ENCODE results near the gene CYYR1. TPM values are rescaled to one million over a fixed set of nuclear protein-coding genes. Genes with fewer than 3 reads are reported as not detected.

The CYYR1 gene
- polyA plus RNA-seq, 3 donors: 0.16 to 0.30 TPM; not detected in 1

DNA sequence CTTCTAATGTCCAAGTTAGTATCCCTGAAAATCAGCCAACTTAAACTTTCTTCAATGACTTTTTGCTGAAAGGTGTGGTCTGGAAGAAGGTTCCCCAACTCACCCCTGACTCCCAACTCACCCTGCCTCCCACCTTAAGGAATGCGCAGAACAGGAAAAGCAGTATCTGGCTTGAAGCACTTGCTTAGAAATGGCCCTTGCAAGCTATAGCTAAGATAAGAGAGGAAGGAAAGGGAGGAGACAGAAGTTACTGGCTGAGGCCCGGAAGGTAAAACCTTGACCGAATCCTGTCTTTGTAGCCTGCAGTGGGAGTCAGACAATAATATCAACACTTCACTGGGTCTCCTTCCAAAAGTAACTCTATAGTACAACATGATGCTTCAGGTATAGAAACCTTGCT is 2.9 kb downstream of the CYYR1 start:
- no peak for DNase-seq
- Histone ChIP-seq H3K4me1 (ENCODE audit: control insufficient read depth in 1 of 2, insufficient read depth in 2 of 2, low read length in 2 of 2) (peaks cover 16 to 21% of the 10 kb centered on the region in 2 donors), H3K9me3 (replicated peaks in 1 of 2; ENCODE audit: control insufficient read depth in 1 of 2, insufficient read depth in 1 of 2, low read length in 2 of 2) (peaks cover 0 to 13% of the 10 kb centered on the region in 2 donors), H4K20me1 (ENCODE audit: insufficient read depth, low read length) (no peaks in the 10 kb centered on the region), H3K4me2 (replicated peaks; ENCODE audit: extremely low read depth, low read length, poor library complexity, severe bottlenecking) (no peak overlapping the region), H2AFZ (ENCODE audit: insufficient read depth, low read depth, low read length, poor library complexity, severe bottlenecking) (peak overlapping the region; percentile 29), H3K4me3 (replicated peaks in 1 of 3; ENCODE audit: low read depth in 2 of 3, low read length in 3 of 3) (no peak overlapping the region), H3K27ac (ENCODE audit: low read depth in 1 of 2, low read length in 2 of 2) (no peak overlapping the region), H3K36me3 (replicated peaks in 1 of 2; ENCODE audit: control insufficient read depth in 1 of 2, insufficient read depth in 2 of 2, low read length in 2 of 2) (no peaks in the 10 kb centered on the region), H3K27me3 (ENCODE audit: control insufficient read depth in 2 of 2, insufficient read depth in 2 of 2, low read length in 2 of 2) (peaks cover 0 to 5% of the 10 kb centered on the region in 2 donors), H3K79me2 (ENCODE audit: insufficient read depth, low read length) (no peaks in the 10 kb centered on the region), H3K9ac (ENCODE audit: insufficient read depth, low read length, poor library complexity, severe bottlenecking) (no peak overlapping the region)
- no peak for TF ChIP-seq CTCF (IDR thresholded peaks at IDR 0.05)
- H3K4me1 Mint-ChIP-seq: peaks cover 40% of the 10 kb centered on the region
- H3K36me3 Mint-ChIP-seq: peaks cover 0 to 4% of the 10 kb centered on the region in 2 donors
- H3K9me3 Mint-ChIP-seq: peaks cover 6 to 17% (median 9%) of the 10 kb centered on the region in 7 donors
- peaks cover 5 to 20% (median 10%) of the 10 kb centered on the region in 3 donors for H3K27me3 Mint-ChIP-seq (ENCODE audit: low read depth in 3 of 3)
- intact Hi-C loops (cut with micrococcal nuclease): no loop called here
- WGBS (ENCODE audit: insufficient coverage): no CpG with 5 or more reads among the region's 3 CpGs
- no peak overlapping the region for H3K4me3 Mint-ChIP-seq
- H3K27ac Mint-ChIP-seq: peak overlapping the region in 1 of 7 donors; percentile 43

- WGBS (ENCODE audit: insufficient coverage): no CpG with 5 or more reads among the region's 2 CpGs
- peak overlapping the region in 2 of 7 donors; percentile 51 to 73 for H3K27ac Mint-ChIP-seq
- Histone ChIP-seq H3K4me2 (replicated peaks; ENCODE audit: extremely low read depth, low read length, poor library complexity, severe bottlenecking) (peak overlapping the region; percentile 33), H3K9ac (ENCODE audit: insufficient read depth, low read length, poor library complexity, severe bottlenecking) (no peak overlapping the region), H3K79me2 (ENCODE audit: insufficient read depth, low read length) (no peaks in the 10 kb centered on the region), H3K4me3 (replicated peaks in 1 of 3; ENCODE audit: low read depth in 2 of 3, low read length in 3 of 3) (peak overlapping the region in 1 of 3 experiments; percentile 30), H2AFZ (ENCODE audit: insufficient read depth, low read depth, low read length, poor library complexity, severe bottlenecking) (peak overlapping the region; percentile 41), H3K27me3 (ENCODE audit: control insufficient read depth in 2 of 2, insufficient read depth in 2 of 2, low read length in 2 of 2) (no peaks in the 10 kb centered on the region), H3K36me3 (replicated peaks in 1 of 2; ENCODE audit: control insufficient read depth in 1 of 2, insufficient read depth in 2 of 2, low read length in 2 of 2) (no peaks in the 10 kb centered on the region), H4K20me1 (ENCODE audit: insufficient read depth, low read length) (no peaks in the 10 kb centered on the region), H3K9me3 (replicated peaks in 1 of 2; ENCODE audit: control insufficient read depth in 1 of 2, insufficient read depth in 1 of 2, low read length in 2 of 2) (no peaks in the 10 kb centered on the region), H3K4me1 (ENCODE audit: control insufficient read depth in 1 of 2, insufficient read depth in 2 of 2, low read length in 2 of 2) (peaks cover 16 to 20% of the 10 kb centered on the region in 2 donors), H3K27ac (ENCODE audit: low read depth in 1 of 2, low read length in 2 of 2) (no peak overlapping the region)
- TF ChIP-seq CTCF (IDR thresholded peaks at IDR 0.05): no peak
- H3K36me3 Mint-ChIP-seq: no peaks in the 10 kb centered on the region
- DNase-seq: peak in 1 of 3 donors; percentile 11
- H3K4me3 Mint-ChIP-seq: peak overlapping the region in 1 of 2 donors; percentile 64
- H3K27me3 Mint-ChIP-seq (ENCODE audit: low read depth in 3 of 3): no peaks in the 10 kb centered on the region
- intact Hi-C loops (cut with micrococcal nuclease): no loop called here
- H3K9me3 Mint-ChIP-seq: peaks cover 0 to 7% (median 0%) of the 10 kb centered on the region in 7 donors
- peaks cover 28% of the 10 kb centered on the region for H3K4me1 Mint-ChIP-seq
These were observed 7.5 kb downstream of the CYYR1 start for GRCh38 chr21:26565546-26565945.
